Peyer's patch (tissue), 4 donors: ENCODE results near the gene ATL3. TPM values are rescaled to one million over a fixed set of nuclear protein-coding genes. Genes with fewer than 3 reads are reported as not detected.

Experiments
- DNase-seq, 3 donors: peaks; one replicate each; pipeline ENCODE4 v3.0.0-alpha.2; 2017 to 2019
- H3K27ac ChIP-seq, 4 donors: fragments of 200-600 bp; sonication (generic); one replicate each; pipeline ENCODE4 v1.5.1; 2016 to 2019
- H3K27me3 ChIP-seq, 2 donors: fragments of 200-600 bp; sonication (generic); one replicate each; pipeline ENCODE4 v1.5.1; 2019
- H3K36me3 ChIP-seq, 3 donors: fragments of 200-600 bp; sonication (generic); one replicate each; pipeline ENCODE4 v1.5.1; 2016 to 2019
- H3K4me1 ChIP-seq, 4 donors: fragments of 200-600 bp; sonication (generic); one replicate each; pipeline ENCODE4 v1.5.1; 2016 to 2019
- H3K4me3 ChIP-seq, 4 donors: fragments of 200-600 bp; sonication (generic); 1 replicate in 3 of 4; 2 replicates in 1 of 4; pipeline ENCODE4 v1.5.1; 2016 to 2019; ENCODE audit warnings: mild to moderate bottlenecking in 1 of 4
- H3K9me3 ChIP-seq, 4 donors: fragments of 200-600 bp; sonication (generic); one replicate each; pipeline ENCODE4 v1.5.1; 2016 to 2019; ENCODE audit warnings: mild to moderate bottlenecking in 1 of 4
- POLR2A ChIP-seq, 2 donors: fragments of 450-650 bp; IDR thresholded peaks; one replicate each; pipeline ENCODE4 v1.5.1; 2017; ENCODE audit warnings: antibody characterized with exemption in 2 of 2, mild to moderate bottlenecking in 2 of 2, moderate library complexity in 2 of 2
- total RNA-seq, 4 donors: library from RNA; depleted of rRNA; stranded (reverse); fragments of >200 nt; gene quantifications; one replicate each; pipeline ENCODE4 v1.1.0, GENCODE V29; 2016
- TF ChIP-seq, protein P1 (sequence below), 6 experiments: fragments of 450-650 bp in 4 of 6; fragments of 200-600 bp in 2 of 6; sonication (generic) in 1 of 6; IDR thresholded peaks; one replicate each; pipeline ENCODE4 v1.5.1; 2017 to 2019; ENCODE audit warnings: antibody characterized with exemption in 6 of 6, mild to moderate bottlenecking in 3 of 6, moderate library complexity in 1 of 6

ATL3 gene
- total RNA-seq, 4 donors from 2014 or later: 25.5 to 38.4 (median 31.3) TPM

DNA sequence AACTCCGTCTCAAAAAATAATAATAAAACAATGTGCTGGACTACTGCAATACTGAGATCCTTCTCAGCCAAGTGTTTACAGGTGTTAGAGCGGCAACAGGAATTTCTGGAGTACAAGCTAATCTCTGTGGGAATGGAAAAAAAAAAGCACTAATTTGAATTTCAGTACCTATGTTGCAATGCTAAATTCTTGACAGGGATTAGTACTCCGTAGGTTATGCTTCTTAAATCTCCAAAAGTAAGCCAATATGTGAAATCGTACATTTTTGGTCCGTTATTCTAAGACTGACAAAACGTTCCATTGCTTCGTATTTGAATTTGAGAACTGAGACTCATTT lies 1.1 kb downstream of the ATL3 start:
- Histone ChIP-seq H3K27ac (peak overlapping the region; percentile 85 to 98 (median 95)), H3K36me3 (no peaks in the 10 kb centered on the region), H3K4me1 (peaks cover 0 to 33% (median 6%) of the 10 kb centered on the region in 4 donors), H3K27me3 (no peaks in the 10 kb centered on the region), H3K4me3 (peak overlapping the region; percentile 65 to 90 (median 74)), H3K9me3 (no peaks in the 10 kb centered on the region)
- TF ChIP-seq, protein P1, sequence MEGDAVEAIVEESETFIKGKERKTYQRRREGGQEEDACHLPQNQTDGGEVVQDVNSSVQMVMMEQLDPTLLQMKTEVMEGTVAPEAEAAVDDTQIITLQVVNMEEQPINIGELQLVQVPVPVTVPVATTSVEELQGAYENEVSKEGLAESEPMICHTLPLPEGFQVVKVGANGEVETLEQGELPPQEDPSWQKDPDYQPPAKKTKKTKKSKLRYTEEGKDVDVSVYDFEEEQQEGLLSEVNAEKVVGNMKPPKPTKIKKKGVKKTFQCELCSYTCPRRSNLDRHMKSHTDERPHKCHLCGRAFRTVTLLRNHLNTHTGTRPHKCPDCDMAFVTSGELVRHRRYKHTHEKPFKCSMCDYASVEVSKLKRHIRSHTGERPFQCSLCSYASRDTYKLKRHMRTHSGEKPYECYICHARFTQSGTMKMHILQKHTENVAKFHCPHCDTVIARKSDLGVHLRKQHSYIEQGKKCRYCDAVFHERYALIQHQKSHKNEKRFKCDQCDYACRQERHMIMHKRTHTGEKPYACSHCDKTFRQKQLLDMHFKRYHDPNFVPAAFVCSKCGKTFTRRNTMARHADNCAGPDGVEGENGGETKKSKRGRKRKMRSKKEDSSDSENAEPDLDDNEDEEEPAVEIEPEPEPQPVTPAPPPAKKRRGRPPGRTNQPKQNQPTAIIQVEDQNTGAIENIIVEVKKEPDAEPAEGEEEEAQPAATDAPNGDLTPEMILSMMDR (IDR thresholded peaks at IDR 0.05): no peak
- no peak for TF ChIP-seq POLR2A (IDR thresholded peaks at IDR 0.05)
- DNase-seq: no peak

DNA sequence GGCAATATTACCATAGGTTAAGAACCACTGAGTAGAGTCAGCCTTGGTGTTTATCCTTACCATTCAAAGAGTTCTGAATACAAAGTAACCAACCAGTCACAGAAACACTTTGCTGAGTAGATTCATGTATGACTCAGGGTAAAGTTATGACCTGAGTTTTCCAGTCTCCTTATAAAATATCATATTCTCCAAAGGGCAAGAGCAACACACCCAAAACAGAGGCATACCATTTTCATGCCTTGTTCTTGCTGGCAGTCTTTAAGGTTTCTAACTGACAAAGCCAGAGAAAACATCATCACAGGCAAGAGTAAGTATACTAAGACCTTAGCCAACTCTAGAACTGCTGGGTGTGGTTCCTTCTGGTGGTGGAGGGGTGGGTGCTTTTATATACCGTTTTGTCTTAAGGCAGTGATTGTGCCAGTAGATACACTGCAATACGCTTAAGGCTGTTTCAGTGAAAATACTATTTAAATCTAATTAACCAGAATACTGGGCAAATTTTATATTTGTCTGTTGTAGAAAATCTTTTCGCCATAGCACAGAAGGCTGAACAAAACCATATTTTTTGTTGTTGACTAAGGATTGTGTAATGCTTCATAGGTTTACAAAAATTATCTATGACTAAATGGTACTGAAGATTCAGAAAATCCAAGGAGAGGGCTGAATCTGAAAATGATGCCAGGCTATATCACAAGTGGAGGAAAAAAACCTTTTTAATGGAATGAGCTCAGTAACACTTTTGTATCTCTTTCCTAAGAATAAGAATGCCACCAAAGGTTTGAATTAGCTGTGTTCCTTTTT lies 3.0 kb downstream of the ATL3 start:
- no peaks in the 10 kb centered on the region for H3K9me3 ChIP-seq
- no peaks in the 10 kb centered on the region for H3K27me3 ChIP-seq
- H3K4me1 ChIP-seq: peaks cover 0 to 40% (median 6%) of the 10 kb centered on the region in 4 donors
- no peak for DNase-seq
- no peaks in the 10 kb centered on the region for H3K36me3 ChIP-seq
- H3K27ac ChIP-seq: no peak overlapping the region
- no peak overlapping the region for H3K4me3 ChIP-seq
- no peak for TF ChIP-seq POLR2A (IDR thresholded peaks at IDR 0.05)
- TF ChIP-seq, protein P1 (IDR thresholded peaks at IDR 0.05): no peak

DNA sequence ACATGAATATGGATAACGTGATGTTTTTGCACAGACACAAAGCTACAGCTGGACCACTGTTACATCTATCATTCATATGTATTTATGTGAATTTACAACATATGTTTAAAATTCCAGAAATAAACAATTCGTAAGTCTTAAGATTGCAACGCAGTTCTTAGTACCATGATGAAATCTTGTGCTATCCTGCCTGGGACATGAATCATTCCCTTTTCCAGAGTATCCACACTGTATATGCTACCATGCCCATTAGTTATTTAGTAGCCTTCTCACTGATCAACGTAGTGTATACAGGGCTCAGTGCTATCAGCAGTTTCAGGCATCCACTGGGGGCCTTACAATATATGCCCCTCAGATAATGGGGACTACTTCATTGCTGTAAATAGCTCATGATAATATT lies 4.3 kb downstream of the ATL3 start:
- no peak for DNase-seq
- TF ChIP-seq, protein P1 (IDR thresholded peaks at IDR 0.05): no peak
- TF ChIP-seq POLR2A (IDR thresholded peaks at IDR 0.05): no peak
- Histone ChIP-seq H3K36me3 (no peaks in the 10 kb centered on the region), H3K27ac (no peak overlapping the region), H3K4me1 (peaks cover 0 to 38% (median 5%) of the 10 kb centered on the region in 4 donors), H3K9me3 (no peaks in the 10 kb centered on the region), H3K4me3 (no peak overlapping the region), H3K27me3 (no peaks in the 10 kb centered on the region)

DNA sequence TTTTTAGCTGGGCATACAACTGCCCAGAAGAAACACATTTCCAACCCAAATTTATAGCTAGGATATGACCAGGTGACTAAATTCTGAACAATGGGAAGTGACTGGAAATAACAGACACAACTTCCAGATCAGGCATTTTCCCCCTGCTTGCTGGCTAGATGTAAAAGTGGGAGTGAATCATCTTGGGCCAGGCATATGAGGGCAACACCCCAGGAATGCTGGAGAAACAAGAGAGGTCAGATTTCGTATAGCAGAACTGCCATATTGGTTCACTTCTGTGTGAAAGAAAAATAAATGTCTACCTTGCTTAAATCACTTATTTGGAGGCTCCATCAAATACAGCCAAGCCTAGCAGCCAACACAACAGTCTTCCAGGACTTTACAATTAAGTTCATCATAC lies 7.4 kb downstream of the ATL3 start:
- H3K9me3 ChIP-seq: no peaks in the 10 kb centered on the region
- H3K4me3 ChIP-seq: no peak overlapping the region
- no peaks in the 10 kb centered on the region for H3K36me3 ChIP-seq
- H3K4me1 ChIP-seq: peaks cover 0 to 21% (median 0%) of the 10 kb centered on the region in 4 donors
- no peak for TF ChIP-seq POLR2A (IDR thresholded peaks at IDR 0.05)
- TF ChIP-seq, protein P1 (IDR thresholded peaks at IDR 0.05): no peak
- H3K27me3 ChIP-seq: no peaks in the 10 kb centered on the region
- DNase-seq: no peak
- H3K27ac ChIP-seq: no peak overlapping the region

DNA sequence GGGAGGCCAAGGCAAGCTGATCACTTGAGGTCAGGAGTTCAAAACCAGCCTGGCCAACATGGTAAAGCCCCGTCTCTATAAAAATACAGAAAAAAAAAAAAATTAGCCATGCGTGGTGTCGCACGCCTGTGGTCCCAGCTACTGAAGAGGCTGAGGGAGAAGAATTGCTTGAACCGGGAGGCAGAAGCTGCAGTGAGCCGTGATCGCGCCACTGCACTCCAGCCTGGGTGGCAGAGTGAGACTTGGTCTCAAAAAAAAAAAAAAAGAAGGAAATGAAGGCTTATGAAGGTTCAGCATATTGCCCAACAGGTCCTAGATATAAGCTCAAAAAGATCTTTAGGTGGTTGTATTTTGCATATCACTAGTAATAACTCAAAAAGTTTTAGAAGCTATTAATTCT lies 10.2 kb downstream of the ATL3 start:
- no peaks in the 10 kb centered on the region for H3K27me3 ChIP-seq
- H3K4me3 ChIP-seq: no peak overlapping the region
- H3K36me3 ChIP-seq: peaks cover 0 to 25% (median 0%) of the 10 kb centered on the region in 3 donors
- no peak for DNase-seq
- no peaks in the 10 kb centered on the region for H3K9me3 ChIP-seq
- TF ChIP-seq, protein P1 (IDR thresholded peaks at IDR 0.05): no peak
- no peak for TF ChIP-seq POLR2A (IDR thresholded peaks at IDR 0.05)
- H3K27ac ChIP-seq: no peak overlapping the region
- peaks cover 0 to 7% (median 0%) of the 10 kb centered on the region in 4 donors for H3K4me1 ChIP-seq
